Measurements from ENCODE around the gene CCDC82.

Gene CCDC82

DNA sequence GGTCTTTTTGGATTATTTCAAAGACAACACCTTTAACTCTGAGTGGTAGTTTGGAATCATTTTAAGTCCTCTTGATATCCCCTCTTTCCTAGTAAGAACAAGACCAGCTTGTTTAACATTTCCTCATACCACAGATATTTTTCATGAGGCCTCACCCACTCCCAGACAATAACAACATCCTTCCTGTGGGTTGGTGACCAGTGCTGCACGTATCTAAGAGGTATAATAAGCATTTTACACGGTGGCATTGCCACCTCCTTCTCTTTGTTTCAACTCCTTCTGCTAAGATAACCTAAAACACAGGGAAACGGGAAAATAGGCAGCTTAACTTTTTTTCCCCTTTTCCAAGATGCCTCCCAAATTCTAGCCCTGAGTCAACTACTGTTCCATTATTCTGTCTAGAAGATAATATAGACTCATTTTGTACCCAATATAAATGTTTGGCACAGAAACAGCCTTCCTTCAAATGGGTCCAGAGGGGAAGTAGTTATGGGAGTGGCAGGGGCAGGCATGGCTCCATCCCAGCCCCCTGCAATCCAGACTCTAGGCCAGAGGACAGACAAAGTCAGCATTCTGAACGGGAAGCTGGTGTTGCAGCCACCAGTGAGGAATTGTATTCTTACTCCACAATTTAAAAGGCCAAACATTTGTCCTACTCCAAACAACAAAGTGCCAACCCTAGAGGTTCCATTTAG, 75.2 kb downstream of the CCDC82 start:
- Histone ChIP-seq H3K4me2 (ENCODE audit: low read length) (peak overlapping the region; percentile 66), H3K36me3 (ENCODE audit: insufficient read depth, low read length) (peaks cover 17% of the 10 kb centered on the region), H3K9ac (ENCODE audit: low read depth, low read length) (peak overlapping the region; percentile 67), H3K27me3 (ENCODE audit: control insufficient read depth, insufficient read depth, low read length) (no peaks in the 10 kb centered on the region), H3K9me3 (replicated peaks; ENCODE audit: low read length) (no peaks in the 10 kb centered on the region), H3K4me3 (ENCODE audit: low read length) (peak overlapping the region; percentile 37), H3K4me1 (ENCODE audit: control insufficient read depth, insufficient read depth, low read length) (peaks cover 93% of the 10 kb centered on the region)

DNA sequence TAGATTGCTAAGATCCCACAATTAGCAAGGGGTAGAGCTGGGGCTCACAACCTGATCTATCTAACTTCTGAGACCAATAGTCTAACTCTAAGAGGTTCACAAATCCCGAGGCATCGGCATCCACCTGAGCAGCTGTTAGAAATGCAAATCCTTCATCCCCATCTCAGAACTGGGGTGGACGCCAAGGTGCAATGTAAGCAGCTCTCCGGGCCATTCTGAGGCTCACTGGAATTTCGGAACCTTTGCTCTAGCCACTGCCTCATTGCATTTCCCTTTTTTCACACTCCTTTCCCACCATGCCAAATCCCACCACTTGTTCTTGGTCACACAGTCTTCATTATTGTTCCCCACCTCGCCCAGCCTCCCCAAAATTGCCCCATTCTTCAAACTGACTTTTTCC, 76.5 kb downstream of the CCDC82 start:
- no peak overlapping the region for H3K4me2 ChIP-seq (ENCODE audit: low read length)
- H3K4me3 ChIP-seq (ENCODE audit: low read length), result no peak overlapping the region
- peaks cover 95% of the 10 kb centered on the region for H3K4me1 ChIP-seq (ENCODE audit: control insufficient read depth, insufficient read depth, low read length)
- no peak overlapping the region for H3K9ac ChIP-seq (ENCODE audit: low read depth, low read length)
- H3K36me3 ChIP-seq (ENCODE audit: insufficient read depth, low read length), result peaks cover 17% of the 10 kb centered on the region
- no peaks in the 10 kb centered on the region for H3K9me3 ChIP-seq (replicated peaks; ENCODE audit: low read length)
- H3K27me3 ChIP-seq (ENCODE audit: control insufficient read depth, insufficient read depth, low read length), result no peaks in the 10 kb centered on the region

DNA sequence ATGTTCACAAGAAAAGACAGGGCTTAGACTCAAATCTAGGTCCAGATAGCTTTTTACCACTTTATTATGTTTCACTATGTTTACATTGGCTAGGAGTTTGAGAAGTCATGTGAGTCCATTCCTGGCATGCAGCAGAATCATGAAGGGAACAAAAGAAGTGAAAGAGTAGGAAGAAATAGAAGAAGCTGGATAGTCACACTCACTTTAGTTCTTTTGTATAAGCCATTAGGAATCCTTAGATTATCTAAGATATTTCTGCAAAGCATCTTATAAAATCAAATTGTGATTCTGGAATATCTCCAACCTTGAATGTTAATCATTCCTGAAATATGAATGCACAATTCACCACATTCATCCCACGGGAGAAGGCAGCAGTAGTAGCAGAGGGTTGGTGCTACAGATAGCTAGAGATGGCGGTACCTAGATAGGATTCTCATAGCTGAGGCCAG, 78.6 kb downstream of the CCDC82 start:
- Histone ChIP-seq H3K9me3 (replicated peaks; ENCODE audit: low read length) (no peaks in the 10 kb centered on the region), H3K4me1 (ENCODE audit: control insufficient read depth, insufficient read depth, low read length) (peaks cover 97% of the 10 kb centered on the region), H3K4me3 (ENCODE audit: low read length) (no peak overlapping the region), H3K36me3 (ENCODE audit: insufficient read depth, low read length) (peaks cover 2% of the 10 kb centered on the region), H3K4me2 (ENCODE audit: low read length) (peak overlapping the region; percentile 41), H3K9ac (ENCODE audit: low read depth, low read length) (peak overlapping the region; percentile 14), H3K27me3 (ENCODE audit: control insufficient read depth, insufficient read depth, low read length) (no peaks in the 10 kb centered on the region)

DNA sequence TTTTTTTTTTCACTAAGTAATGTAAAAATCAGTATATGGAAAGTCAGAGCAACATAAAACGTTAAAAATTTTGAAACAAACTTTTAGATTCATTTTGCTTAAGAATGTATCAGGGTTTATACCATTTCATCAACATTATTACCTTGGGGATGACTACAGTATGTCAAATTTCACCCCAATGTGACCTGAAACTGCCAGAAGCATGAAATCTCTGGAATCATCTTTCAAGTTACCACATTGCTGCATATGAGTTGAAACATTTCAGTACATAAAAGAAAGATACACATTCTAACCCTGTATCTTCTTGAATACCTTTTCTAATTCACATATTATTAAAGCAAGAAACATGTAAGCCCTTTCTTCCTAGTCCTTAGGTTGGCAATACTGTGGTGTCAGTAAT, 79.5 kb downstream of the CCDC82 start:
- peak overlapping the region; percentile 41 for H3K4me2 ChIP-seq (ENCODE audit: low read length)
- no peaks in the 10 kb centered on the region for H3K9me3 ChIP-seq (replicated peaks; ENCODE audit: low read length)
- peaks cover 97% of the 10 kb centered on the region for H3K4me1 ChIP-seq (ENCODE audit: control insufficient read depth, insufficient read depth, low read length)
- H3K9ac ChIP-seq (ENCODE audit: low read depth, low read length), result peak overlapping the region; percentile 8
- no peak overlapping the region for H3K4me3 ChIP-seq (ENCODE audit: low read length)
- no peaks in the 10 kb centered on the region for H3K36me3 ChIP-seq (ENCODE audit: insufficient read depth, low read length)
- no peaks in the 10 kb centered on the region for H3K27me3 ChIP-seq (ENCODE audit: control insufficient read depth, insufficient read depth, low read length)

DNA sequence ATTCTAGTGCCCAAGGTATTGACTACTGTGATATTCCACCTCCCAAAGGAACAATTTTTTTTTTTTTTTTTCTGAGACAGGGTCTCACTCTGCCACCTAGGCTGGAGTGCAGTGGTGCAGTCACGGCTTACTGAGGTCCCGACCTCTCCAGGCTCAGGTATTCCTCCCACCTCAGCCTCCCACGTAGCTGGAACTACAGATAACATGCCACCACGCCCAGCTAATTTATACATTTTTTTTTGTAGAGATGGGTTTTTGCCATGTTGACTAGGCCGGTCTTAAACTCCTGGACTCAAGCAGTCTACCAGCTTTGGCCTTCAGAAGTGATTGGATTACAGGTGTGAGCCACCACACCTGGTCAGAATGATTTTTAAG, 80.1 kb downstream of the CCDC82 start:
- Histone ChIP-seq H3K4me2 (ENCODE audit: low read length) (peak overlapping the region; percentile 41), H3K9ac (ENCODE audit: low read depth, low read length) (peak overlapping the region; percentile 8), H3K27me3 (ENCODE audit: control insufficient read depth, insufficient read depth, low read length) (no peaks in the 10 kb centered on the region), H3K36me3 (ENCODE audit: insufficient read depth, low read length) (no peaks in the 10 kb centered on the region), H3K4me3 (ENCODE audit: low read length) (no peak overlapping the region), H3K9me3 (replicated peaks; ENCODE audit: low read length) (no peaks in the 10 kb centered on the region), H3K4me1 (ENCODE audit: control insufficient read depth, insufficient read depth, low read length) (peaks cover 96% of the 10 kb centered on the region)

DNA sequence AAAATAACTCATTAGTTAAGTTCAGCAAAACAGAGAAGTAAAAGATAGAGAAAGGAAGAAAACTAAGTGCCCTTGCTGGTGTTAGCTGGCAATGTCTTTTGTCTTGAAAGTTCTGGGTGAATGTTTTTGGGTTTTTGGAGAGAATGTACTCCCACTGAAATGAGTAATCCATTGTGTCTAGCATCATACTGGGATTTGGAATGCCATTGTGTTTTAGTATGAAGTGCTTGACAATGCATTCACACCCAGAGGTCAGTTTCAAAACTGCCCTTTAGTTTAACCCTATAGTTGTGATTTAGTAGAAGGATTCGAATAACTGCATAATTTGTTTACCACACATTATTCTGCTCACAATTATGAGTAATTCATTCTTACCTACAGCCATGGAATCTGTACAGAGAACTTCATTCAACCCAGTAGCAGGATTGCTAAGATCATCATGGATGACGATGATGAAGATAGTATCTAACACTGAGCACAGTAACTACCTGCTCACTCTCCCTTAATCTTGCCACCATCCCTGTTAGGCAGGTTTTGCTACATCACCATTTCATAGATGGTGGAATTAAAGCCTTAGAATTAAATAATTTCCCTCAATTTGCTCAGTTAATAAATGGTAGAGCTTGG, 80.6 kb downstream of the CCDC82 start:
- no peaks in the 10 kb centered on the region for H3K9me3 ChIP-seq (replicated peaks; ENCODE audit: low read length)
- H3K4me2 ChIP-seq (ENCODE audit: low read length), result peak overlapping the region; percentile 87
- H3K4me1 ChIP-seq (ENCODE audit: control insufficient read depth, insufficient read depth, low read length), result peaks cover 96% of the 10 kb centered on the region
- H3K4me3 ChIP-seq (ENCODE audit: low read length), result peak overlapping the region; percentile 5
- H3K27me3 ChIP-seq (ENCODE audit: control insufficient read depth, insufficient read depth, low read length), result no peaks in the 10 kb centered on the region
- H3K9ac ChIP-seq (ENCODE audit: low read depth, low read length), result peak overlapping the region; percentile 92
- H3K36me3 ChIP-seq (ENCODE audit: insufficient read depth, low read length), result no peaks in the 10 kb centered on the region

DNA sequence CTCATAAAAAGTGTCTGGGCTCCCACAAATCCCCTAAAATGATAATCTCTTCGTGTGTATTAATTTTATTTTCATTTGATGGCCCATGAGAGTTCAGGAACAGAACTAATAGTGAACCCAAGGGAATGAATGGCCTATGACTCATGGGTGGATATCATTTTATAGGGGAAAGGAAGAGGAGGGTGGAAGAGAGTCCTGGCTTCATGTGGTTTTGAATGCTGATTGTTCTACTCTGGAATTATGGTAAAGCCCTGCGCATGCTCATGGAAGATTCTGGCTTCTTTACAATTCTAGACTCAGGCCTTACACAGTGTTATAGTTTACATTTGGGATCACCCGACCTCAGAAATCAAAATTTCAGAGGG, 82.0 kb downstream of the CCDC82 start:
- Histone ChIP-seq H3K4me3 (ENCODE audit: low read length) (peak overlapping the region; percentile 63), H3K36me3 (ENCODE audit: insufficient read depth, low read length) (no peaks in the 10 kb centered on the region), H3K9me3 (replicated peaks; ENCODE audit: low read length) (no peaks in the 10 kb centered on the region), H3K27me3 (ENCODE audit: control insufficient read depth, insufficient read depth, low read length) (no peaks in the 10 kb centered on the region), H3K9ac (ENCODE audit: low read depth, low read length) (peak overlapping the region; percentile 92), H3K4me1 (ENCODE audit: control insufficient read depth, insufficient read depth, low read length) (peaks cover 94% of the 10 kb centered on the region), H3K4me2 (ENCODE audit: low read length) (peak overlapping the region; percentile 87)

DNA sequence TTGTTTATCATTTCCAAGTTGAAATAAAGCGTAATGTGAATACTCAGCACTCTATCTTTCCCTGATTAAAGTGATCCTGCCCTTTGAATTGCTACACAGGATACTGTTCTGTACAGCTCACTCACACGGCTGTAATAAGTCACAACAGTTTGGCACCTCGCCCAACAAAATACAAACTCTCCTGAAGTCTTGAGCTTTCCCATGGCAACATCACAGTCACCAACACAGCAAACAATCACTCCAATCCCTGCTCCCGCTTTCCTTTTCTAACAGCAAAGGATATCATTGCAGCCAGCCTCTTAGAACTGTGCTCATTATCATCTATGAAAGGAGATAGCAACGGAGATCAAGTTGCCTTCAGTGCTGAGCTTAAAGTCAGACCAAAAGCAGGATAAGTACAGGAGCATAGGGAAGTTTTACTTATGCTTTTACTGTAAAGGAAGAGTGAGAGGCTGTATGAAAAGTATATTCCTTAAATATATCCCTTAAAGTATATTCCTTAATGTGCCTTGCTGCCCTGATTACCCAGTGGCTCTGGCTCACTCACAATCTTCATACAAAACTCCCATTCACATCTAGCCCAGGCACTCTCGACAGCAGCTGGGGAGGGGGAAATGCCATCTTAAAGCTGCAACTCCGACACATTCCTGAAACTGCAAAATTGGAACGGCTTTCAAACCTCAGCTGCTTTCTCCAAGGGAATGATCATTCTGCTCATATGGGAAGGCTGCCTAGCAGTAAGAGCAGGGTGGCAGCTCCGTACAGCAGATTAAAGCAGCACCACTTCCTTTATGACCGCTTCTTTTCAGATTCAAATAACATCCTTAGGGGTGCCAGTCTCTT, 82.6 kb downstream of the CCDC82 start:
- Histone ChIP-seq H3K36me3 (ENCODE audit: insufficient read depth, low read length) (no peaks in the 10 kb centered on the region), H3K9me3 (replicated peaks; ENCODE audit: low read length) (no peaks in the 10 kb centered on the region), H3K4me2 (ENCODE audit: low read length) (peak overlapping the region; percentile 87), H3K27me3 (ENCODE audit: control insufficient read depth, insufficient read depth, low read length) (no peaks in the 10 kb centered on the region), H3K4me3 (ENCODE audit: low read length) (peak overlapping the region; percentile 63), H3K9ac (ENCODE audit: low read depth, low read length) (peak overlapping the region; percentile 92), H3K4me1 (ENCODE audit: control insufficient read depth, insufficient read depth, low read length) (peaks cover 94% of the 10 kb centered on the region)

DNA sequence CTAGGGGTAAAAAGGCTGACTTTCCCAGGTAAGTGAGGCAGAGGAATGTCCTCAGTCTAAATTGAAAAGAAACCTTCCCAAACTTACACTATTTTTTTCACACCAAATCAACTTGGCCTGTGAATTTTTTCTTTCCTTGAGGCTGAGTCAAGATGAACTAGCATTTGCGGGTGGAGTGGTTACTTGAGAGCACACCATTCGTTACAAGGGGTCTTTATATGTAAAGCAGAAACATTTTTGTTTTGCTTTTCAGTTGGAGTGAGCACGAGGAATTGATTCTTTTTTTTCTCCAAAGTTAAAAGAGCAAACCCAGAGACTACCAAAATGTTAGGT, 83.1 kb downstream of the CCDC82 start:
- Histone ChIP-seq H3K4me3 (ENCODE audit: low read length) (peak overlapping the region; percentile 46), H3K9ac (ENCODE audit: low read depth, low read length) (peak overlapping the region; percentile 80), H3K4me2 (ENCODE audit: low read length) (peak overlapping the region; percentile 79)

DNA sequence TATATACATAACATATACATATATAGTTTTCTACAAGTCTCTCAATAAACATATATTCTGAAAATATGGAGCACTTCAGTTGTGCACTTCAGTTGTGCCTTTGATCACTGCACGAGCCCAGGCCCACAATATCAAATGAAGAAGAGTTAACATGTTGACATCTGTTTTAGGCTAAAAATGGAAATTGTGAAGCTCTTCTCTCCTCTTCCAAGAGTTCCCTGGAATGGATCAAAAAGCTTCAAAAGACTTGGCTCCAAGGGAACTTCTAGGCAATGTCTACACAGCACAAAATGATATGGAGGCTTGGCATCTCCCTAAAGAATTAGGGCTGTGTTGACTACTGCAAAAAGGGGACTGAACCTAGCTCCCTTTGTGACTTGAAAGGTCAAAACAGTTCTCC, 83.6 kb downstream of the CCDC82 start:
- H3K9me3 ChIP-seq (replicated peaks; ENCODE audit: low read length), result no peaks in the 10 kb centered on the region
- H3K36me3 ChIP-seq (ENCODE audit: insufficient read depth, low read length), result no peaks in the 10 kb centered on the region
- peaks cover 84% of the 10 kb centered on the region for H3K4me1 ChIP-seq (ENCODE audit: control insufficient read depth, insufficient read depth, low read length)
- H3K4me3 ChIP-seq (ENCODE audit: low read length), result peak overlapping the region; percentile 46
- no peaks in the 10 kb centered on the region for H3K27me3 ChIP-seq (ENCODE audit: control insufficient read depth, insufficient read depth, low read length)
- H3K4me2 ChIP-seq (ENCODE audit: low read length), result peak overlapping the region; percentile 79
- H3K9ac ChIP-seq (ENCODE audit: low read depth, low read length), result peak overlapping the region; percentile 80

More for the DNA sequence above, 83.1 kb downstream of the CCDC82 start:
- no peaks in the 10 kb centered on the region for H3K36me3 ChIP-seq (ENCODE audit: insufficient read depth, low read length)
- H3K27me3 ChIP-seq (ENCODE audit: control insufficient read depth, insufficient read depth, low read length), result no peaks in the 10 kb centered on the region
- peaks cover 89% of the 10 kb centered on the region for H3K4me1 ChIP-seq (ENCODE audit: control insufficient read depth, insufficient read depth, low read length)
- no peaks in the 10 kb centered on the region for H3K9me3 ChIP-seq (replicated peaks; ENCODE audit: low read length)

DNA sequence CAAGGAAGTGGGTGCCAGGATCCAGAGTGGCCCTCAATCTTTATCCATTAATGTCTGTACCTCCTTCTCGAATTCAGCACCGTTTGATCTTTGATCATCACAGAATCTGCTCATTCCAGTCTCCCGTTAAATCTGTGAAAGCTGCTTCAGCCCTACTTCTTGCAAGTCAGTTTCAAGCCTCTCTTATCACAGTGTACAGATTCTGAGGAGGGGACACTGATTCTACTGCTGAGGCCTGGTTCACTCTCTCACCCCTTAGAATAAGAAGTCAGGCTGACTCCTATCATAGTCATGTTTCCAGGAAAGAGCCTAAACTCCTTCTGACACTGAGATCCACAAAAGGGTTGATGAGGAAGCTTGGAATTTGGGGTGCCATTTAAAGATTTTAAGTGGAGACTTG, 85.7 kb downstream of the CCDC82 start:
- no peaks in the 10 kb centered on the region for H3K9me3 ChIP-seq (replicated peaks; ENCODE audit: low read length)
- H3K4me3 ChIP-seq (ENCODE audit: low read length), result no peak overlapping the region
- H3K4me1 ChIP-seq (ENCODE audit: control insufficient read depth, insufficient read depth, low read length), result peaks cover 63% of the 10 kb centered on the region
- H3K9ac ChIP-seq (ENCODE audit: low read depth, low read length), result peak overlapping the region; percentile 20
- H3K36me3 ChIP-seq (ENCODE audit: insufficient read depth, low read length), result no peaks in the 10 kb centered on the region
- peak overlapping the region; percentile 39 for H3K4me2 ChIP-seq (ENCODE audit: low read length)
- no peaks in the 10 kb centered on the region for H3K27me3 ChIP-seq (ENCODE audit: control insufficient read depth, insufficient read depth, low read length)
